ENCODE measurements around the gene INO80D.

DNA sequence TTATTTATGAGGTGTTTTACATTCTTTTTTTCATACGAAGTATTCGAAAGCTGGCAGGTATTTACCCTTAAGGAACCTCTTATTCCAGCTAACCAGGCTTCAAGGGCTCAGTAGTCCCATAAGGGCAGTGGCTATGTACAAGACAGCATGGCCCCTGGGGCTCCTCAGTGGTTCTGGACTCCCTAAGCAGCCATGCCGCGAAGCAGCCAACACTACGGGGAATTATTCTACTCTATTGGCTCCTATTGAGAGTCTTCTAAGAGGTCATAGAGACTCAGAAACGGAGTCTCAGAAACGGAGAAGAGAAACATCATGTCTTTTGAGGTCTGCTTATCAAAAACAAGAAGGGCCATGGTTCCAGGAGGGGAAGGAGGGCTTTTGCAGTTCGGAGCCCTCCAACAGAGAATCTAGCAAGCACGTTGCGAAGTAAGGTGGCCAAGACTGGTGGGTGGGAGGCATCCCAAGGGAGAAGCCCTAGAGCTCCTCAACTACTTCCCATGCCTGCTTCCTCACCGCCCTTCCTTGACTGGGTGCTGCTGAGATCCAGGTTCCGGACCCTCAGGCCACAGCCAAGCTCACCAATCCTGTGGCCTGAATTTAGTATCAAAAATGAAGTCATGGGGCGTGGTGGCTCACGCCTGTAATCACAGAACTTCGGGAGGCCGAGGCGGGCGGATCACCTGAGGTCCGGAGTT is 109.7 kb downstream of the INO80D start:
- TF ChIP-seq RBM22 (optimal IDR thresholded peaks at IDR 0.05; ENCODE audit: low read length) (no peak), ZNF431 (CRISPR knock-in tag; IDR thresholded peaks at IDR 0.05; ENCODE audit: borderline replicate concordance, low read depth) (no peak), EZH2 (conservative IDR thresholded peaks at IDR 0.05; ENCODE audit: low read depth, low read length) (no peak), ZNF761 (CRISPR knock-in tag; conservative IDR thresholded peaks at IDR 0.05) (no peak), ZNF121 (CRISPR knock-in tag; IDR thresholded peaks at IDR 0.05) (no peak), RFX3 (CRISPR knock-in tag; IDR thresholded peaks at IDR 0.05) (no peak), ZNF382 (CRISPR knock-in tag; IDR thresholded peaks at IDR 0.05; ENCODE audit: borderline replicate concordance) (no peak), ZZZ3 (CRISPR knock-in tag; IDR thresholded peaks at IDR 0.05; ENCODE audit: borderline replicate concordance) (no peak)
- TF ChIP-seq, protein P1, sequence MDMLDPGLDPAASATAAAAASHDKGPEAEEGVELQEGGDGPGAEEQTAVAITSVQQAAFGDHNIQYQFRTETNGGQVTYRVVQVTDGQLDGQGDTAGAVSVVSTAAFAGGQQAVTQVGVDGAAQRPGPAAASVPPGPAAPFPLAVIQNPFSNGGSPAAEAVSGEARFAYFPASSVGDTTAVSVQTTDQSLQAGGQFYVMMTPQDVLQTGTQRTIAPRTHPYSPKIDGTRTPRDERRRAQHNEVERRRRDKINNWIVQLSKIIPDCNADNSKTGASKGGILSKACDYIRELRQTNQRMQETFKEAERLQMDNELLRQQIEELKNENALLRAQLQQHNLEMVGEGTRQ (IDR thresholded peaks at IDR 0.05; ENCODE audit: low read depth, low read length): no peak
- TF ChIP-seq, protein P1 (CRISPR knock-in tag; IDR thresholded peaks at IDR 0.05; ENCODE audit: borderline replicate concordance): no peak
- TF ChIP-seq, protein P2, sequence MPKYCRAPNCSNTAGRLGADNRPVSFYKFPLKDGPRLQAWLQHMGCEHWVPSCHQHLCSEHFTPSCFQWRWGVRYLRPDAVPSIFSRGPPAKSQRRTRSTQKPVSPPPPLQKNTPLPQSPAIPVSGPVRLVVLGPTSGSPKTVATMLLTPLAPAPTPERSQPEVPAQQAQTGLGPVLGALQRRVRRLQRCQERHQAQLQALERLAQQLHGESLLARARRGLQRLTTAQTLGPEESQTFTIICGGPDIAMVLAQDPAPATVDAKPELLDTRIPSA (CRISPR knock-in tag; IDR thresholded peaks at IDR 0.05; ENCODE audit: borderline replicate concordance): no peak

Measured in HepG2 (cell line).